Gastroesophageal sphincter (tissue), 3 donors: Measurements from ENCODE around the gene LPP.

Source experiments
- POLR2A ChIP-seq, 2 donors: fragments of 450-650 bp; IDR thresholded peaks; one replicate each; pipeline ENCODE4 v1.6.1; 2017; ENCODE audit warnings: antibody characterized with exemption in 2 of 2, mild to moderate bottlenecking in 2 of 2, moderate library complexity in 1 of 2
- POLR2AphosphoS5 ChIP-seq: sonication (generic); formaldehyde crosslinking; IDR thresholded peaks from one replicate; pipeline ENCODE4 v1.6.1; 2017; ENCODE audit warnings: antibody characterized with exemption
- TF ChIP-seq, protein P1 (sequence below), 4 experiments: fragments of 200-600 bp in 2 of 4; fragments of 450-650 bp in 2 of 4; sonication (generic) in 1 of 4; IDR thresholded peaks; one replicate each; pipeline ENCODE4 v1.5.1; 2017 to 2019; ENCODE audit warnings: antibody characterized with exemption in 4 of 4, mild to moderate bottlenecking in 2 of 4, moderate library complexity in 2 of 4

DNA sequence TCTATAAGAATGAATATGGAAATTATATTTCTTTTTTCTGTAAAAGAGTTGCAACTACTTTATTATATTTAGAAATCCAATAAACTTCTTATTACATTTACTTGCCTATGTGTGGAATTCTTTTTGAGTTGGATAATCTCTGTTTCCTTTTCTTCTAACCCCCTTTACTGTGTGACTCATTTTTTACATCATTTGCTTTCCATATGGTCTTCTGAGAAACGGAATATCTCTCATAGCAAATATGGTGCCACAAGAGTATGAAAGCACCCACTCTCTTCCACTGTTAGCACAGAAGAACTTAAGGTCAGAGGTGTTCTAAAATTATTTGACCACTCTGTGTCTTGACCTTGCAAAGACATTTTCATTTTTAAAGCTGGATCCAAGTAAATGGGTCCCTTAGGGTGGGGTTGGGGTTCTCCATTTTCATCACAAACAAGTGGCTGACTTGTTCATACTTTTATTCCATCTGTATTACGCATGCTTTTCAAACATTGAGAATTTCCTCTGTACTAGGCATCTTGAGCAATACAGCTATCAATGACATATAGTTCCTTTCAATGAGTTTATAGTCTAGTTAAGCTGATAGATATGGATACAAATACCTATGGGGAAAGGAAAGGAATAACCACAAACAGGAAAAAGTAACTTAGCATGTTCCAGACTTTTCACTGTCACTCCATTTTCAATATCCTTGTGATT, 736.8 kb downstream of the LPP start:
- TF ChIP-seq POLR2AphosphoS5, result no peak
- TF ChIP-seq, protein P1, sequence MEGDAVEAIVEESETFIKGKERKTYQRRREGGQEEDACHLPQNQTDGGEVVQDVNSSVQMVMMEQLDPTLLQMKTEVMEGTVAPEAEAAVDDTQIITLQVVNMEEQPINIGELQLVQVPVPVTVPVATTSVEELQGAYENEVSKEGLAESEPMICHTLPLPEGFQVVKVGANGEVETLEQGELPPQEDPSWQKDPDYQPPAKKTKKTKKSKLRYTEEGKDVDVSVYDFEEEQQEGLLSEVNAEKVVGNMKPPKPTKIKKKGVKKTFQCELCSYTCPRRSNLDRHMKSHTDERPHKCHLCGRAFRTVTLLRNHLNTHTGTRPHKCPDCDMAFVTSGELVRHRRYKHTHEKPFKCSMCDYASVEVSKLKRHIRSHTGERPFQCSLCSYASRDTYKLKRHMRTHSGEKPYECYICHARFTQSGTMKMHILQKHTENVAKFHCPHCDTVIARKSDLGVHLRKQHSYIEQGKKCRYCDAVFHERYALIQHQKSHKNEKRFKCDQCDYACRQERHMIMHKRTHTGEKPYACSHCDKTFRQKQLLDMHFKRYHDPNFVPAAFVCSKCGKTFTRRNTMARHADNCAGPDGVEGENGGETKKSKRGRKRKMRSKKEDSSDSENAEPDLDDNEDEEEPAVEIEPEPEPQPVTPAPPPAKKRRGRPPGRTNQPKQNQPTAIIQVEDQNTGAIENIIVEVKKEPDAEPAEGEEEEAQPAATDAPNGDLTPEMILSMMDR (IDR thresholded peaks at IDR 0.05), result no peak
- TF ChIP-seq POLR2A (IDR thresholded peaks at IDR 0.05), result no peak
